Gastroesophageal sphincter (tissue), 3 donors: Measurements from ENCODE around the gene SERINC4.

Source experiments
- POLR2A ChIP-seq, 2 donors: fragments of 450-650 bp; IDR thresholded peaks; one replicate each; pipeline ENCODE4 v1.6.1; 2017; ENCODE audit warnings: antibody characterized with exemption in 2 of 2, mild to moderate bottlenecking in 2 of 2, moderate library complexity in 1 of 2
- TF ChIP-seq, protein P1 (sequence below), 4 experiments: fragments of 200-600 bp in 2 of 4; fragments of 450-650 bp in 2 of 4; sonication (generic) in 1 of 4; IDR thresholded peaks; one replicate each; pipeline ENCODE4 v1.5.1; 2017 to 2019; ENCODE audit warnings: antibody characterized with exemption in 4 of 4, mild to moderate bottlenecking in 2 of 4, moderate library complexity in 2 of 4

DNA sequence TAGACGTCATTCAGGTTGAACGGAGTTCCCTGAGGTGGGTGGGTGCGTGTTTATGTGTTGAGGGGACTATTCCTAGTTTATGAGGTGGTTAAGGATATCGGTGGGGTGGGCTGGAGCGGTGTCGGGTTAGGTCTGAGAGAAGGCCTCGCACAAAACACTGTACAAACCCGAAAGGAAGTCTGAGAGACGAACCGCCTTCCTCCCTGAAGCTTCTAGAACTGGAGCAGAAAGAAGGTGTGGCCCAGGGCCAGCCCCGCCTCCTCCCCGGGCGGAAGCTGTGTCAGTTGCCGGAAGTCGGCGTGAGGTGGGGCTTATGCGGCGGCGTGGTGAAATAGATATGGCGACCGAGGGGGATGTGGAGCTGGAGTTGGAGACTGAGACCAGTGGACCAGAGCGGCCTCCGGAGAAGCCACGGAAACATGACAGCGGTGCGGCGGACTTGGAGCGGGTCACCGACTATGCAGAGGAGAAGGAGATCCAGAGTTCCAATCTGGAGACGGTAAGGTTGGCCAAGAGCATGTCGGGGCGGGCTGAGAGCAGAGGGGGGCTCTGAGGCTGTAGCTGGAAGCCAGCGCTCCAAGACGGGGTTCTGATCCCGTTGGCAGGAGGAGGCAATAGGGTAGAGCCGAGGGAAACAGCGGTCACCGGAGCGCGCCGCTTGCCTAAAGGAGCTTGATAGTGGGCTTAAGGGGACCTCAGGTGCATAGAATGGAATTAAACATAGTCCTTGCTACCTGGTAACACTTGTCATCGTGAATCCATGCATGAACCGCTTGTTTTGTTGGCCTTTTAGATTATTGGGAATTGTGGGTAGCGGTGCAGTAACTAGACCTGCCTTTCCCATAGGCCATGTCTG, 494 bp upstream of the SERINC4 start, which contains the start of gene HYPK:
- TF ChIP-seq, protein P1, sequence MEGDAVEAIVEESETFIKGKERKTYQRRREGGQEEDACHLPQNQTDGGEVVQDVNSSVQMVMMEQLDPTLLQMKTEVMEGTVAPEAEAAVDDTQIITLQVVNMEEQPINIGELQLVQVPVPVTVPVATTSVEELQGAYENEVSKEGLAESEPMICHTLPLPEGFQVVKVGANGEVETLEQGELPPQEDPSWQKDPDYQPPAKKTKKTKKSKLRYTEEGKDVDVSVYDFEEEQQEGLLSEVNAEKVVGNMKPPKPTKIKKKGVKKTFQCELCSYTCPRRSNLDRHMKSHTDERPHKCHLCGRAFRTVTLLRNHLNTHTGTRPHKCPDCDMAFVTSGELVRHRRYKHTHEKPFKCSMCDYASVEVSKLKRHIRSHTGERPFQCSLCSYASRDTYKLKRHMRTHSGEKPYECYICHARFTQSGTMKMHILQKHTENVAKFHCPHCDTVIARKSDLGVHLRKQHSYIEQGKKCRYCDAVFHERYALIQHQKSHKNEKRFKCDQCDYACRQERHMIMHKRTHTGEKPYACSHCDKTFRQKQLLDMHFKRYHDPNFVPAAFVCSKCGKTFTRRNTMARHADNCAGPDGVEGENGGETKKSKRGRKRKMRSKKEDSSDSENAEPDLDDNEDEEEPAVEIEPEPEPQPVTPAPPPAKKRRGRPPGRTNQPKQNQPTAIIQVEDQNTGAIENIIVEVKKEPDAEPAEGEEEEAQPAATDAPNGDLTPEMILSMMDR (IDR thresholded peaks at IDR 0.05): no peak
- peak; percentile 47 to 57 for TF ChIP-seq POLR2A (IDR thresholded peaks at IDR 0.05)
